Measurements from ENCODE around the gene CFAP20DC. TPM values are rescaled to one million over a fixed set of nuclear protein-coding genes. Genes with fewer than 3 reads are reported as not detected.

CFAP20DC gene
- total and polyA plus RNA-seq, 12 donors = 0.13 to 0.25 (median 0.14) TPM; not detected in 8

DNA sequence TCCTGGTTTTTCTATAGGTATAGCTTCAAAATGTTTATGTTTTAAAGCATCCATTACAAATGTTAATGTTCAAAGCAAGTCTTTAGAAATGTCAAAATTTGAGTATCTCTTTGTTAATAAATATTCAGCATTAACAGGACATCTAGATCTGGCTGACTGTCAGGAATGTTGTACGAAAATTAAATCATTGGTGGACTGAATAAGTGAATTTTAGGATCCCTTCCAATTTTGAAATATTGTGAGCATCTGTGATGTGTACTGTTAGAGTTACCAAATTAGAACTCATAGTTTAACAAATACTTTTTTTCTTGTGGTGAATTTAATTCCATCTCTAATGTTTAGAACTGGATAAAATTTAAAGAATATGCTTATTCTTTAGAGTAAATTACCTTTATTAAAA, 30.1 kb upstream of the CFAP20DC start:
- H3K4me1 ChIP-seq = no peaks in the 10 kb centered on the region
- no peak overlapping the region for H3K4me3 ChIP-seq
- WGBS, 2 donors = 38 to 42% methylated on average over 1 of the region's 1 CpG
- H3K36me3 ChIP-seq = no peaks in the 10 kb centered on the region
- ATAC-seq (no peak), DNase-seq (no peak)
- H3K27ac ChIP-seq = no peak overlapping the region
- H3K9me3 ChIP-seq = no peaks in the 10 kb centered on the region
- H3K27me3 ChIP-seq = peaks cover 0 to 25% (median 9%) of the 10 kb centered on the region in 7 donors
- TF ChIP-seq, protein P1, sequence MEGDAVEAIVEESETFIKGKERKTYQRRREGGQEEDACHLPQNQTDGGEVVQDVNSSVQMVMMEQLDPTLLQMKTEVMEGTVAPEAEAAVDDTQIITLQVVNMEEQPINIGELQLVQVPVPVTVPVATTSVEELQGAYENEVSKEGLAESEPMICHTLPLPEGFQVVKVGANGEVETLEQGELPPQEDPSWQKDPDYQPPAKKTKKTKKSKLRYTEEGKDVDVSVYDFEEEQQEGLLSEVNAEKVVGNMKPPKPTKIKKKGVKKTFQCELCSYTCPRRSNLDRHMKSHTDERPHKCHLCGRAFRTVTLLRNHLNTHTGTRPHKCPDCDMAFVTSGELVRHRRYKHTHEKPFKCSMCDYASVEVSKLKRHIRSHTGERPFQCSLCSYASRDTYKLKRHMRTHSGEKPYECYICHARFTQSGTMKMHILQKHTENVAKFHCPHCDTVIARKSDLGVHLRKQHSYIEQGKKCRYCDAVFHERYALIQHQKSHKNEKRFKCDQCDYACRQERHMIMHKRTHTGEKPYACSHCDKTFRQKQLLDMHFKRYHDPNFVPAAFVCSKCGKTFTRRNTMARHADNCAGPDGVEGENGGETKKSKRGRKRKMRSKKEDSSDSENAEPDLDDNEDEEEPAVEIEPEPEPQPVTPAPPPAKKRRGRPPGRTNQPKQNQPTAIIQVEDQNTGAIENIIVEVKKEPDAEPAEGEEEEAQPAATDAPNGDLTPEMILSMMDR (IDR thresholded peaks at IDR 0.05) = no peak
- intact Hi-C loops (cut with DNase I) = no loop called here

DNA sequence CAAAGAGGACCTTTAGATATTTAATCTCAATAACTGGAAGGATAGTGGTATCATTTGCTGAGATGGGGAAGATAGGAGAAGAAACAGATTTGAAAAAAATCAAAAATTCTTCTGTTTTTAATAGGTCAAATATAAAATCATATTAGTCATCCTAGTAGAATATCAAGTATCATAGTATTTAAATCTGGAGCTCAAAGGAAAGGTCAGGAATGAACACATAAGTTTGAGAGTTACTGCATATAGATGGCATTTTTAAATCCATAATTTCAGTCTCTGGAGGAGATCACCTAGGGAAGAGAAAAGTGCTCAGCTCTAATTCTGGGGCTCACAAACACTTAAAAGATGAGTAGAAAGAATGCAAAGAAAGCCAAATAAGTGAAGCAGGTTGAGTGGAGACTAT, 24.9 kb upstream of the CFAP20DC start:
- Histone ChIP-seq H3K27me3 (peaks cover 0 to 15% (median 0%) of the 10 kb centered on the region in 7 donors), H3K4me1 (no peaks in the 10 kb centered on the region), H3K36me3 (no peaks in the 10 kb centered on the region), H3K4me3 (no peak overlapping the region), H3K27ac (no peak overlapping the region), H3K9me3 (no peaks in the 10 kb centered on the region)
- intact Hi-C loops (cut with DNase I) = no loop called here
- TF ChIP-seq, protein P1 (IDR thresholded peaks at IDR 0.05) = no peak
- no peak for DNase-seq
- no peak for ATAC-seq

DNA sequence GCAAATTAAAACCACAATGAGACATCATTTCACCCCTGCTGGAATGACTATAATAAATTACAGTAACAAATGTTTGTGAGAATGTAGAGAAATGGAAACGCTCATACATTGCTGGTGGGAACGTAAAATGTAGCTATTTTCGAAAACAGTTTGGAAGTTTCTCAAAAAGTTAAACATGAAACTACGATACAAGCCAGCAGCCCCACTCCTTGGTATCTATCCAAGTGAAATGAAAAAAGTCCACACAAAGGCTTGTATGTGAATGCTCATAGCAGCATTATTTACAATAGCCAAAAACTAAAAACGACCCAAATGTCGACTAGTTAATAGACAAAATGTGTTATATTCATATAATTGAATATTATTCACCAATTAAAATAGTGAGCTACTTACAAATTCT, 22.9 kb upstream of the CFAP20DC start:
- peaks cover 0 to 11% (median 0%) of the 10 kb centered on the region in 7 donors for H3K27me3 ChIP-seq
- ATAC-seq = no peak
- H3K9me3 ChIP-seq = no peaks in the 10 kb centered on the region
- H3K4me1 ChIP-seq = no peaks in the 10 kb centered on the region
- intact Hi-C loops (cut with DNase I) = no loop called here
- no peak for DNase-seq
- TF ChIP-seq, protein P1 (IDR thresholded peaks at IDR 0.05) = no peak
- WGBS, 2 donors = 75 to 78% methylated on average over 6 of the region's 6 CpGs
- no peak overlapping the region for H3K27ac ChIP-seq
- no peaks in the 10 kb centered on the region for H3K36me3 ChIP-seq
- no peak overlapping the region for H3K4me3 ChIP-seq

DNA sequence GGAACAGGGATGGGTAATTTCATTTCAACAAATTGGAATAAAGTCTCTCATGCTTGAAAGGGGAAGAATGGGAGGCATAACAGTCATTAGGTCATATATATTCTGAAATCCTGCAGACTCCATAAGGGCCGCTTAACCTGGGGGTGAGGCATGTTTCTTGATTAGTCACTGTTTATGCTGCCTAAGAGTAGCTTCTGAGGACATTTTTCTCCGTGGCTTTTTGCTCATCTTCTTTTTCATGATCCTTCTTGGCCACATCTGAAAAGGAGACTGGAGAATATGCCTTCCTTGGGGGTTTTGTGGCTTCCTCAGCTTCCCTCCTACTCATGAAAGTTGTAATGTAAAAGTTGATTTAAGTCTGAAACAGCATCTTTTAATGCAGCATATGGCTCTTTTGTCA, 20.0 kb upstream of the CFAP20DC start:
- intact Hi-C loops (cut with DNase I) = no loop called here
- 70 to 74% methylated on average over 2 of the region's 2 CpGs for WGBS, 2 donors
- peaks cover 0 to 11% (median 0%) of the 10 kb centered on the region in 7 donors for H3K27me3 ChIP-seq
- TF ChIP-seq, protein P1 (IDR thresholded peaks at IDR 0.05) = no peak
- no peak overlapping the region for H3K4me3 ChIP-seq
- H3K4me1 ChIP-seq = no peaks in the 10 kb centered on the region
- no peaks in the 10 kb centered on the region for H3K36me3 ChIP-seq
- DNase-seq (no peak), ATAC-seq (no peak)
- H3K9me3 ChIP-seq = no peaks in the 10 kb centered on the region
- no peak overlapping the region for H3K27ac ChIP-seq

Measured in heart right ventricle (tissue), 16 donors.